GM04504 (cell line): ENCODE data around the gene DMXL1.
A peak's percentile ranks its signal among the peaks of the same experiment; 100 is the strongest.

Experiments
- DNase-seq: peaks from one replicate; pipeline ENCODE4 v3.0.0-alpha.2; 2012; ENCODE audit warnings: low read depth

DMXL1 gene

GRCh38 chr5:119269061-119269944 is 198.4 kb downstream of the DMXL1 start:
- DNase-seq: no peak

DNA sequence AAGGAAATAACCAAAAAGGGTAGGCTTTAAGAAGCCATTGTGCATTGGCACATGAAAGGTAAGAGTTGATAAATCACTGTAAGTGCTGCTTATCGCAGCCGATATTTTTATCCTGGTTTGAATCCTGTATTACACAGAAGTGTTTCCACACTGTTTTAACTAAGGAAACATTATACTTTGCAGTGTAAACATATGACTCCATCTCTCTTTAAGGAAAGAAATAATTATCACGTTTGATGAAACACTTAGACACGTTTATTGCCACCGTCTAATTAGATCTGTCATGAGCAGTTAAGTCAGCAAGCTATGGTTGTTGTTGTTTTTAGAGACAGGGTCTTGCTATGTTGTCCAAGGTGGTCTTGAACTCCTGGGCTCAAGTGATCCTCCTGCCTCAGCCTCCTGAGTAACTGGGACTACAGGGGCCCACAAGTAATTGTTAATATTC is 199.3 kb downstream of the DMXL1 start:
- no peak for DNase-seq

GRCh38 chr5:119270960-119271757 is 200.3 kb downstream of the DMXL1 start:
- DNase-seq: no peak

DNA sequence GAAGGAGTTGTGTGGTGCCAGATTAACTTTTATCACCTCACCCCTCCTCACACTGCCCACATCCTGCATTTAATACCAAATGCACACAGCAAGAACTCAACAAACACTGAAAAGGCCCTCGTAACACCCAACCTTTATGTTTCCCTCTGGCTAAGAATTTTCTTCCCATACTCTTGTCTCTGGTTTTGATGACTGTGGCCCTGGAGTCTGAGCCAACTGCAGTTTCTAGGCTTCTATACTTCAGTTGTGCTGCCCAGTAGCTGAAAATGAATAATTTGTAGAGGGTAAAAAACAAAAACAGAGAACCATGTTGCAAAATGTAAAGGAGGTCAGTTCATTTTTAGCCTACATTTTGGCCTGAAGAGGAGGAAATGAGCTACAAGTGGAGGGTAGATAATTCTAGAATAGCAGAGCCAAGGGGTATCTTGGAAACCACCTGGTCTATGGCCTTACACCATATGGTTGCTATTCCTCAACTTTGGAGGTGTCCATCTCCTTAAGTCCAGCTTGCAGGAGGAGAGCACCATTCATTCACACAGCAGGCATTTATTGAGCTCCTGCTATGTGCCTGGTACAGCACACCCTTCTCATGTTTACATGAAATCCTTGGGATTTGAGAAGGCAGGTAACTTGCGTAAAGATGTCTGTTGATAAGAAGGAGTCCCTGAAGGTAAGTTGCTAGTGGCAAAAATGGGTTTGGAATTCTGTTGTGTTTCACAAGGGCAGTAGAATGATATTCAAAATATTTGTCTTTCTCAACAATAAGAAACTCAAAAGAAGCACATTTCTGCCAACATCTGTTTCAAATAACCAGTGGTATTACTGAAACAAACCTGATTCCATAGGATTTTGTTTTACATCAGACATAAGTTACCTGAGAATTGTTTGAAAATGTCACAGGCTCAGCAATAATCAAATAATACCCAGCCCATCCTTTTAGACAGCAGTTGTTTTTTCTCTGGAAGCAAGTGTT is 201.2 kb downstream of the DMXL1 start:
- DNase-seq: no peak

DNA sequence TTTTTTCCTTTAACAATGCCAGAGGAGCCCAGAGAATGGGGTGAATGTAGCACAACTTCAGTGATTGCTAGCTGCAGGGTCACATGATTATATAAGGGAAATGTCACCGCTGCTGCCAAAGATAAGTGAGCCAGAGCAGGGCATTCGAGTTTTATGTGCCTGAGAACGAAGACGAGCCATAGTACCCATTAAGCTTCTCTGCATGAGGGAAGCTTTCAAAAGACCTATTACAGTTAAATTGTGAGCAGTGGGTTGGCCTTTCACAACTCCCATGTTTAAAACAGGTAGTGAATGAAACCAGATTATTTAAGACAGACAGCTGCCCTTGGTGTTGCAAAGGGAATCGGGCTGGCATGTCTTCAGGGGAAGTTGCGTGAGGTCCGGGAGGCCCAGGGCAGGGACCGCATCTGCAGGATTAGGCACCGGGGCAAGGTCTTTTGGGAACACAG is 202.5 kb downstream of the DMXL1 start:
- DNase-seq: no peak

- no peak for DNase-seq
These were observed 203.3 kb downstream of the DMXL1 start for GRCh38 chr5:119274030-119274766.

GRCh38 chr5:119274767-119275130 is 203.9 kb downstream of the DMXL1 start:
- DNase-seq: no peak

DNA sequence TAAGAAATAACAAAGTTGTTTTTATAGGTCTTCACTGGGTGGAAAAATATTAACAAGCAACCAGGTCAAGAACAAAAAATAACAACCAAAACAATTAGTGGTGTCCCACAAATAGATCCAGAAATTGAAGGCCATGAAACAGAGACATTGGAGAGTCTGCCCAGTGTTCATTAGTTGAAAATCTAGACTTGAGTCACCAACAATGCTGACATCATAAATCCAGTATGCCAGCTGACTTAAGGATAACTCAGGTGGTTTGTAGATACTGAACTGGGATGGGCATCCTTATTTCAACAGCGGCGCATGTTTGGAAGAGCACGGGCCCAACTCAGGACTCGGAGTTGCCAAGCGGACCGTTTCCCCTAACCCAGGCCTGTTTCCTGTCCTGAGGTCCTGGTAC is 204.3 kb downstream of the DMXL1 start:
- no peak for DNase-seq

GRCh38 chr5:119275601-119276173 is 204.8 kb downstream of the DMXL1 start:
- DNase-seq: no peak

- no peak for DNase-seq
These were observed 206.1 kb downstream of the DMXL1 start for GRCh38 chr5:119276978-119277377.

DNA sequence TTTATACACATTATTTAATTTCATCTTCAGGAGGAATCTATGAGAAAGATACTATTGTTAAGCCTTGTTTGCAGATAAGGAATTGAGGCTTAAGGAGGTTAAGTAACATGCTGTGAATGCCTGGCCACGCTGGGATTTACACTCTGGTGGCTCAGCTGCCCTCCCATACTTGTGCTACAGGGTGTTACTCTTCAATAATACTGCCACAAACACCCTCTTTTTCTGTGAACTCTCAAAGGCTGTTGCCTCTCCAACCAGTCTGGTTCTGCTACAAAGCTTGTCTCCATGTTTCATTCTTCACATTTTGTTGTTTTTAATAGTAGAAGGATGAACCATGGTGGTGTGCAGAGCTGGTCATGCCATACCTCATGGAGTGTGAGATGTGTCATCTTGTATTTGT is 208.2 kb downstream of the DMXL1 start:
- no peak for DNase-seq

- DNase-seq: no peak
These were observed 209.5 kb downstream of the DMXL1 start for GRCh38 chr5:119280380-119280779.

- DNase-seq: no peak
These were observed 211.7 kb downstream of the DMXL1 start for GRCh38 chr5:119282628-119283027.

DNA sequence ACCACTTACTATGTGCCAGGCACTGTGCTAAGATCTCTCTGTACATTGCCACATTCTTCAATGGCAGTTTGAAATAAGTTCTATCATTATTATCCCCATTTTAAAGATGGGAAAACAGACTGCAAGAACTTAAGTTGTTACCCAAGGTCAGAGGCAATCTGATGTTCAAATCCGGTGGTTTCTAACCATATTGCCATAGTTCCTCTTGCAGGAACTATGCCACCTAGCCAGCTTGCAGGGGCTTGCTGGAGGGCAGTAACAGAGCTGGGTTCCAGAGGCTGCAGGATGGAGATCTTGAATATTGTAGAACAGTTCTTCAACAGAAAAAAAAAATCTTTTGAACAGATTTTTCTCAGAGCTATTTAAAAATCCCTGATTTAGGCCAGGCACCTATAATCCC is 213.1 kb downstream of the DMXL1 start:
- no peak for DNase-seq

- no peak for DNase-seq
These were observed 214.4 kb downstream of the DMXL1 start for GRCh38 chr5:119285070-119285916.

GRCh38 chr5:119286511-119287488 is 215.9 kb downstream of the DMXL1 start:
- no peak for DNase-seq

DNA sequence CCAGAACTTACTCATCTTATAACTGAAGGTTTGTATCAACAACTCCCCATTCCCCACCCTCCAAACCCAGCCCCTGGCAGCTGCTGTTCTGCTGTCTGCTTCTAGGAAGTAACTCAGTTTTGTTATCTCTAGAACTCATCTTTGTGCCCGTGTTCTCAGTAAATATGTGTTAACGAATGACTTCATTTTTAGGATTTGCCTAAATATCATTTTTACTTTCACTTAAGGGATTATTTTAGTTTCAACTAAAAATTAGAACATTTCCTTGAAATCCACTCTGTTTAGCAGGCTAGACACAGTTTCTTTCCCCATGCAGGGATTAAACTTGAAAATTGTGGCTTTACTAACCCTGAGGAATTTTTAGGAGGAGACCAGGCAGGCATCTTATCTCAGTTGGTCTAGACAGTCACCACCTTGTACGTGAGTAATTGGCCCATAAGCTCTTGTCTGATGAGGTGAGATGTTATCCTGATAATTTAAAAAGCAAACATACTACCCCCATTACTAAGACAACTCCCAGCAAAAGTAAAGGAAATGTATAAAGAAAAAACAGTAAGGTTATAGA is 216.7 kb downstream of the DMXL1 start:
- no peak for DNase-seq

GRCh38 chr5:119288379-119289033 is 217.6 kb downstream of the DMXL1 start:
- DNase-seq: peak; percentile 40
